ENCODE data around the gene LCN10. TPM values are rescaled to one million over a fixed set of nuclear protein-coding genes. Genes with fewer than 3 reads are reported as not detected.

LCN10 gene
- total RNA-seq, 4 donors from 2014 or later, result 0.68 to 8.6 (median 3.8) TPM

DNA sequence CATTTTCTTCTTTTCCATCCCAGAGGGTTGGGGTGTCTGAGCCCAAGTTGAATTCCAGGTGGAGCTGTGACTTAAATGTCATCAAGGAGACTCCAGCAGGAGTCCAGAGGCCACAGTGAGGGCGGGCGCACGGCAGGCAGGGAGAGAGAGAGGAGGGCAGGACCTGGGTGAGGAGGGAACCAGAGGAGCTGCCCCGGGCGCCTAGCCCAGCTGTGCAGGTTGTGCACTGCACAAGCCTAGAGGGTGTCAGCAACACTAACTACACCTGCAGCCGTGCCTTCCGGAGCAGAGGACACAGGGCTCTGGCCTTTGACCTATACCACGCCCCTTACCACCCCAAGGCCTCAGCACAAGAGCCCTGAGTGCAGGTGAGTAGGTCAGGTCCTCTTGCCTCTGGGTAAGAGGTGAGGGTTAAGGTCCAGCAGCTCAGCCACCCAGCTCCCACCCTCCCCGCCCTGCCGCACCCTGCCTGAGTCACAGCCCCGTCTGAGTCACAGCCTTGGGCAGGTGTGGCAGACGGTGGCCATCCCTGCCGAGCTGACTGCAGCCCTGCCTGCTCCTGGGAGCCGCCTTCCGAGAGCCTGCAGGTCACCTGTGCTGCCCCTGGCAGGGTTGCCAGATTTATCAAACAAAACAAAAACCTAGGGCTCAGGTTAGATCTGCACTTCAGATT, 49.1 kb downstream of the LCN10 start:
- TF ChIP-seq, protein P1, sequence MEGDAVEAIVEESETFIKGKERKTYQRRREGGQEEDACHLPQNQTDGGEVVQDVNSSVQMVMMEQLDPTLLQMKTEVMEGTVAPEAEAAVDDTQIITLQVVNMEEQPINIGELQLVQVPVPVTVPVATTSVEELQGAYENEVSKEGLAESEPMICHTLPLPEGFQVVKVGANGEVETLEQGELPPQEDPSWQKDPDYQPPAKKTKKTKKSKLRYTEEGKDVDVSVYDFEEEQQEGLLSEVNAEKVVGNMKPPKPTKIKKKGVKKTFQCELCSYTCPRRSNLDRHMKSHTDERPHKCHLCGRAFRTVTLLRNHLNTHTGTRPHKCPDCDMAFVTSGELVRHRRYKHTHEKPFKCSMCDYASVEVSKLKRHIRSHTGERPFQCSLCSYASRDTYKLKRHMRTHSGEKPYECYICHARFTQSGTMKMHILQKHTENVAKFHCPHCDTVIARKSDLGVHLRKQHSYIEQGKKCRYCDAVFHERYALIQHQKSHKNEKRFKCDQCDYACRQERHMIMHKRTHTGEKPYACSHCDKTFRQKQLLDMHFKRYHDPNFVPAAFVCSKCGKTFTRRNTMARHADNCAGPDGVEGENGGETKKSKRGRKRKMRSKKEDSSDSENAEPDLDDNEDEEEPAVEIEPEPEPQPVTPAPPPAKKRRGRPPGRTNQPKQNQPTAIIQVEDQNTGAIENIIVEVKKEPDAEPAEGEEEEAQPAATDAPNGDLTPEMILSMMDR (IDR thresholded peaks at IDR 0.05; ENCODE audit: low read depth), result no peak

DNA sequence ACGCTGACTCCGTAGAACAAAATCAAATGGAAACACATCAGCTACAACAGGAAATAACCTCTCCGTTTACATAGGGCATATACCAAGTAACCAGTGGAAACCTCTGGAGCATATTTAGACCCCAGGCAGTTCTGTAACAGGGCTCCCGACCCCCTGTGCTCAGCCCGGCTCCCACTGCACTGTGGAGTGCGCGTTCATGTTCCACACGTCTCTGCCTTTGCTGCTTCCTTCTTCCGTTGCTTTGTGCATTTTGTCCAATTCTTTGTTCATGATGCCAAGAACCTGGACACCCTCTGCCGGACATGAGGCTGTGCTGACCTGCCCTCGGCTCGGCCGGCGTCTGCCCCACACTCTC, 49.6 kb downstream of the LCN10 start:
- TF ChIP-seq, protein P1 (IDR thresholded peaks at IDR 0.05; ENCODE audit: low read depth), result no peak

DNA sequence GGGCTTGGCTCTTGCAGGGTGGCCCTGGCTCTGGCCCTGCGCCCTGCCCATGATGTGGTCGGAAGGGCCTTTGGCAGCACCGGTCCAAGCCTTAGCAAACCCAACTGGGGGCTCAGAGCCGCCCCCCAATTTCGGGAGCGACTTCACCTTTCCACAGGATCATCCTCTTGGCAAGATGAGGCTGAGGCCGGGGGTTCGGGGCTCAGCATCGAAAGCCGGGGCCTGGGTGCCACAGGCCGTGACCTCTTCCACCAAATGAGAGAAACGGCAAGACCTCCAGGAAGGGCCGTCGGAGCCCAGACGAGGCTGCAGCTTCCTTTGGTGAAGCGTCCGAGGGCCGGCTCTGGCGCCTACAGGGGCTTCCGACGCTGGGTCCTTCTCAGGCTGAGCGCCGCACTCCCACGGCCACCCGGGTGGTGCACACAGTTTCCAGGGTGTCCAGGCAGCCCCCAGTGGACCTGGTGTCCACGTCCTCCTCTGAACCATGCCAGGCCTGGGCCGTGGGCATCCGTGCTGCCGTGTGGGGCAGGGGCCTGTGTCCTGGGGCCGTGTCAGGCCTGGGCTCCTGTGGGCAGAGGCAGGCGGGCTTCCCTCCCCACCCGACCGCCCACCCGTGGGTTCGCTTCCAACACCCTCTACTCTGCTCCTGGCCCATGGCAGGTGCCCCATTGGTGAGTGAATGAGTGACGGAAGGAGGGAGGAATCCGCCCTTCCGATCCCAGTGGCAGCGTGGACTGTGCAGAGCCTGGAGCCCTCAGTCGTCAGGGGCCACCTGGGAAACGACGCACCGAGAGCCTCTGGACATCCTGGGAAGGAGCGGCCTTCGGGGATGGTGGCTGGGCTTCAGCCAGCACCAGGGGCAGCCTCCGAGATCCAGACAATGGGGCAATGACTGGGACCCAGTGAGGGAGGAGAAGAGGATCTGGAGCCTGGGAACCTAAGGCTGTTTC, 50.3 kb downstream of the LCN10 start:
- TF ChIP-seq, protein P1 (IDR thresholded peaks at IDR 0.05; ENCODE audit: low read depth), result no peak

DNA sequence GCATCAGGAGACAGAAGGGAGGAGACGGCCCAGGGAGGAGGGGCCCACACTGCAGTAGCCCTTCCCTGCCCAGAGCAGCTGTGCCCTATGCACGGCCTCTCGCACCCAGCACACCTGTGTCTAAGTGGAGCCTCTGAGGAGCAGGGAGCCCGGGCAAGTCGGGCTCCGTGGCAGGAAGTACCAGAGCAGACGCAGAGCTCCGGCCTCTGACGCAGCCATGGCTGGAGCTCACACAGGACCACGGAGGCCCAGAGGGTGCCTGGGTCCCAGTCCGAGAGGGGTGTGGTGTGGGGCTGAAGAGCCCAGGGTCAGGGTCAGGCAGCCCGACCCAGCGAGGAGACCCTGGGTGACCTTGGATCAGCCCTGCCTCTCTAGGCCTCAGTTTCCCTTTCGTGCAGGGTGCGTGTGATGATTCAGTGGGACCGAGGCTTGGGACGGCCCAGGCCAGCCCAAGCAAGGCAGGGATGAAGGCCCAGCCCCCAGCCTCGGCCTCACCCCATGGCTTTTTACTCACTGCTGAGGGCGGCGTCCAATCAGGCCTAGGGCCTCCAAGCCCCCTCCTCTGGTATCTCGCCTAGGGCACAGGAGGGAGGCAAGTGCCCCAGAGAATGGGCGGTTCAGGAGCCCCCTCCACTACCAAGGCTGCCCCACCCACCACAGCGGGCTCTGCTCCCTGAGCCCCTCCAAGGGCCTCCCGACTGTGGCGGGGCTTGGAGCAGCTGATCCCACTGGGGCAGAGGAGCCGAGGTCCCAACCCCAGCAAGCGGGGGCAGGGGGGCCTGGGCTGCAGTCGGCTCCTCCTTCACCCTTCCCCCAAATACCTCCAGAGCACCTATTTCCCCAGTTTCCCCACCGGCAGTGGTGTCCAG, 51.2 kb downstream of the LCN10 start:
- TF ChIP-seq, protein P1 (IDR thresholded peaks at IDR 0.05; ENCODE audit: low read depth), result no peak

DNA sequence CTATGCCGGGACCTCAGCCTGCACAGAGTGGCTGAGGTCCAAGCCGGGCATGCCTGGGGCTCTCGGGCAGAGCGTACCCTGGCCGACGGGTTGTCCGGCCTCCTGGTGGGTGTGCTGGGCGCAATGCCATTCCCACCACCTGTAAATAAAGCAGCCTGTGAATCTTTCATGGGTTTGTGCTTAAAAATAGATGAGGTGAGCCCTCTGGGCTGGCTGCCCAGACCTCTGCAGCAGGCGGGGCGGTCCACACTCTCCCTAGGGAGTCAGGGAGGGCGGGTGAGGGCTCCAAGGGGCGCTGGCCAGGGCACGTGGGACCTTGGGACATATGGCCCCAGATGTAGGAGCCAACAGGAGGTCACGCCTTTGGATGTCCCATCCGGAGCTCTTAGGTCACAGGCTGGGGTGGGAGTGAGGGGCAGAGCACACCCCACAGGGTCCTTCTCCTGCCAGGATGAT, 51.9 kb downstream of the LCN10 start:
- TF ChIP-seq, protein P1 (IDR thresholded peaks at IDR 0.05; ENCODE audit: low read depth), result no peak

DNA sequence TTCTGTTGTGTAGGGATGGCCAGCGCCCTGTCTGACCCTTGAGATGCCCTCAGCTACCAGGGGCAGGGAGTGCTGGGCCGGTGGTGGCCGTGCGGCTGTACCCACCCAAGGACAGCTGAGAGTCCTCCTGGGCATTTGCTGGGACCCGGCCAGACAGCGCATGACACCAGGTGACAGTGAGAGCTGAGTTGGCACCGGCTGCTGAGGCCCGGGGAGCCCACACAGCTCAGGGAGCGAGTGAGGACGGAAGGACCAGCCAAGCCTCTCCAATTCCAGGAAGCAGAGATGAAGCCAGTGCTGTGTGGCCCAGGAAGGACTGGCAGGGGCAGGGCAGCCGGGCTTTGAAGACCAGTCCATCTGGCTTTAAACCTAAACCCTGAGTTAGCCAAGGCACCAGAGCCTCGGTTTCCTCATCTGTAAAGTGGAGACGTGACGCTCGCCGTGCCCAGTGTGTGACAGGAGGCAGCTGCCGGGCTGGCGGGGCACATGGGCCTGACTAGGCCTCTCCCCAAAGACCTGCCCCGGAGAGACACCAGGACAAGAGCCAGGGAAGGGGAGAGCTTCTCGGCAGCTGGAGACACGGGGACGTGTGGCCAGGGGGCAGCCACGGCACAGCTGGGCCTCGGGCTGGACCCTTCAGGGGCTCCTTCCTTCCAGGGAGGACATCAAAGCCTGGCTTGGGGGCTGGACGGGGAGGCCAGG, 52.5 kb downstream of the LCN10 start:
- TF ChIP-seq, protein P1 (IDR thresholded peaks at IDR 0.05; ENCODE audit: low read depth), result no peak

Data from subcutaneous adipose tissue (tissue), 4 donors.